ENCODE results near the gene C1orf94. TPM values are rescaled to one million over a fixed set of nuclear protein-coding genes. Genes with fewer than 3 reads are reported as not detected.

Gene C1orf94
- total and polyA plus RNA-seq, 2 donors (not counting 1 experiment from before 2014, with no cell fraction given) = not detected

- DNase-seq (no peak), ATAC-seq (ENCODE audit: low read depth) (no peak)
- TF ChIP-seq EZH2 (IDR thresholded peaks at IDR 0.05; ENCODE audit: borderline replicate concordance, insufficient read depth, low read depth, low read length, poor library complexity, severe bottlenecking) (no peak), CTCF (IDR thresholded peaks at IDR 0.05) (no peak)
- no peaks in the 10 kb centered on the region for H3K4me1 Mint-ChIP-seq
- no peaks in the 10 kb centered on the region for H3K9me3 Mint-ChIP-seq (ENCODE audit: insufficient read depth)
- peaks cover 26% of the 10 kb centered on the region for H3K27me3 Mint-ChIP-seq
- no peak overlapping the region for H3K4me3 ChIP-seq (ENCODE audit: control extremely low read depth in 1 of 5, extremely low read depth in 1 of 5, insufficient read depth in 1 of 5, low read depth in 2 of 5, low read length in 4 of 5)
- ChIA-PET CTCF (no interaction called here), POLR2A (no interaction called here)
- H3K27ac ChIP-seq (ENCODE audit: low read length in 2 of 2) = no peak overlapping the region
- no peak overlapping the region for H2AFZ ChIP-seq (ENCODE audit: insufficient read depth, low read depth, low read length, poor library complexity, severe bottlenecking)
- H3K4me1 ChIP-seq (ENCODE audit: control insufficient read depth in 2 of 2, insufficient read depth in 2 of 2, low read length in 2 of 2) = no peaks in the 10 kb centered on the region
- no peak overlapping the region for H3K4me2 ChIP-seq (replicated peaks; ENCODE audit: low read depth, low read length, poor library complexity, severe bottlenecking)
- no peak overlapping the region for H3K9ac ChIP-seq (ENCODE audit: low read length)
- no CpG with 5 or more reads among the region's 1 CpG for WGBS (ENCODE audit: insufficient coverage)
- H3K27me3 ChIP-seq (replicated peaks in 1 of 4; ENCODE audit: control extremely low read depth in 1 of 4, control insufficient read depth in 3 of 4, insufficient read depth in 4 of 4, low read length in 3 of 4) = no peaks in the 10 kb centered on the region
- H4K20me1 ChIP-seq (ENCODE audit: control insufficient read depth, insufficient read depth, low read length, poor library complexity, severe bottlenecking) = no peaks in the 10 kb centered on the region
- no peak overlapping the region for H3K27ac Mint-ChIP-seq
- no peak overlapping the region for H3K4me3 Mint-ChIP-seq
- H3K79me2 ChIP-seq (ENCODE audit: control insufficient read depth, insufficient read depth, low read length) = no peaks in the 10 kb centered on the region
- no peaks in the 10 kb centered on the region for H3K36me3 ChIP-seq (replicated peaks in 1 of 2; ENCODE audit: control extremely low read depth in 1 of 2, control insufficient read depth in 1 of 2, extremely low read depth in 1 of 2, insufficient read depth in 2 of 2, low read length in 1 of 2)
- H3K9me3 ChIP-seq (ENCODE audit: control extremely low read depth in 1 of 3, control insufficient read depth in 2 of 3, insufficient read depth in 1 of 3, low read length in 2 of 3) = no peaks in the 10 kb centered on the region
- intact Hi-C loops (cut with micrococcal nuclease) = no loop called here
These were observed 54.7 kb downstream of the C1orf94 start for GRCh38 chr1:34231441-34231840.

GRCh38 chr1:34235594-34235993 is 58.9 kb downstream of the C1orf94 start:
- Mint-ChIP-seq H3K27ac (no peak overlapping the region), H3K4me1 (no peaks in the 10 kb centered on the region), H3K27me3 (peaks cover 18% of the 10 kb centered on the region), H3K4me3 (no peak overlapping the region), H3K9me3 (ENCODE audit: insufficient read depth) (peaks cover 6% of the 10 kb centered on the region)
- intact Hi-C loops (cut with micrococcal nuclease) = no loop called here
- no peaks in the 10 kb centered on the region for H4K20me1 ChIP-seq (ENCODE audit: control insufficient read depth, insufficient read depth, low read length, poor library complexity, severe bottlenecking)
- no peak for ATAC-seq (ENCODE audit: low read depth)
- ChIA-PET POLR2A (no interaction called here), CTCF (interaction anchor here (0.8 kb wide), 1 partner anchor 263 kb away, joined by 3 read pairs; no protein-coding TSS in a partner anchor)
- H3K27ac ChIP-seq (ENCODE audit: low read length in 2 of 2) = no peak overlapping the region
- H3K4me3 ChIP-seq (ENCODE audit: control extremely low read depth in 1 of 5, extremely low read depth in 1 of 5, insufficient read depth in 1 of 5, low read depth in 2 of 5, low read length in 4 of 5) = no peak overlapping the region
- WGBS (ENCODE audit: insufficient coverage) = 92% methylated on average over 2 of the region's 2 CpGs
- H3K4me2 ChIP-seq (replicated peaks; ENCODE audit: low read depth, low read length, poor library complexity, severe bottlenecking) = no peak overlapping the region
- H3K9me3 ChIP-seq (ENCODE audit: control extremely low read depth in 1 of 3, control insufficient read depth in 2 of 3, insufficient read depth in 1 of 3, low read length in 2 of 3) = peaks cover 0 to 4% (median 0%) of the 10 kb centered on the region in 3 donors
- no peaks in the 10 kb centered on the region for H3K4me1 ChIP-seq (ENCODE audit: control insufficient read depth in 2 of 2, insufficient read depth in 2 of 2, low read length in 2 of 2)
- DNase-seq = no peak
- H3K79me2 ChIP-seq (ENCODE audit: control insufficient read depth, insufficient read depth, low read length) = no peaks in the 10 kb centered on the region
- no peak overlapping the region for H2AFZ ChIP-seq (ENCODE audit: insufficient read depth, low read depth, low read length, poor library complexity, severe bottlenecking)
- H3K27me3 ChIP-seq (replicated peaks in 1 of 4; ENCODE audit: control extremely low read depth in 1 of 4, control insufficient read depth in 3 of 4, insufficient read depth in 4 of 4, low read length in 3 of 4) = no peaks in the 10 kb centered on the region
- TF ChIP-seq EZH2 (IDR thresholded peaks at IDR 0.05; ENCODE audit: borderline replicate concordance, insufficient read depth, low read depth, low read length, poor library complexity, severe bottlenecking) (no peak), CTCF (IDR thresholded peaks at IDR 0.05) (no peak)
- no peaks in the 10 kb centered on the region for H3K36me3 ChIP-seq (replicated peaks in 1 of 2; ENCODE audit: control extremely low read depth in 1 of 2, control insufficient read depth in 1 of 2, extremely low read depth in 1 of 2, insufficient read depth in 2 of 2, low read length in 1 of 2)
- no peak overlapping the region for H3K9ac ChIP-seq (ENCODE audit: low read length)
